Measurements from ENCODE around the gene PTGES2.

GRCh38 chr9:128159522-128159783 is 31.9 kb upstream of the PTGES2 start:
- TF ChIP-seq CTCF (IDR thresholded peaks at IDR 0.05; ENCODE audit: low read length) (no peak), EZH2 (optimal IDR thresholded peaks at IDR 0.05; ENCODE audit: low read depth, low read length) (no peak), EZH2phosphoT487 (IDR thresholded peaks at IDR 0.05; ENCODE audit: low read length) (no peak)

Measured in MM.1S (cell line).